Type B pancreatic cell (in vitro differentiated cells): ENCODE measurements around the gene SLC30A1. TPM values are rescaled to one million over a fixed set of nuclear protein-coding genes. Genes with fewer than 3 reads are reported as not detected.
A peak's percentile ranks its signal among the peaks of the same experiment; 100 is the strongest.

ENCODE experiments used
- DNase-seq: peaks from one replicate; pipeline ENCODE4 v3.0.0; 2021; ENCODE audit warnings: mixed read lengths; ENCODE audit not compliant: unreplicated experiment; ENCODE audit errors: extremely low spot score
- H3K27ac Mint-ChIP-seq: 2 replicates; pipeline ENCODE4 v1.8.0; 2021; ENCODE audit warnings: mild to moderate bottlenecking, mixed read lengths
- H3K27me3 Mint-ChIP-seq: 2 replicates; pipeline ENCODE4 v1.8.0; 2021; ENCODE audit warnings: mixed read lengths
- H3K36me3 Mint-ChIP-seq: 2 replicates; pipeline ENCODE4 v1.8.0; 2021; ENCODE audit warnings: mixed read lengths
- H3K4me1 Mint-ChIP-seq: one replicate; pipeline ENCODE4 v1.8.0; 2021; ENCODE audit warnings: mixed read lengths; ENCODE audit not compliant: unreplicated experiment
- H3K4me3 Mint-ChIP-seq: 2 replicates; pipeline ENCODE4 v1.8.0; 2021; ENCODE audit warnings: mild to moderate bottlenecking, mixed read lengths
- H3K9me3 Mint-ChIP-seq: 2 replicates; pipeline ENCODE4 v1.8.0; 2021; ENCODE audit warnings: mixed read lengths
- CTCF ChIP-seq: fragments of 200-600 bp; sonication (generic); conservative IDR thresholded peaks from 2 replicates; pipeline ENCODE4 v1.5.0; 2021; ENCODE audit warnings: antibody characterized with exemption, mild to moderate bottlenecking
- total RNA-seq: library from RNA; stranded (reverse); gene quantifications from 2 replicates; pipeline ENCODE4 v1.2.1, GENCODE V29; 2021; ENCODE audit warnings: low replicate concordance

Gene SLC30A1
- total RNA-seq, 1 donor from 2014 or later = 21.8 TPM

DNA sequence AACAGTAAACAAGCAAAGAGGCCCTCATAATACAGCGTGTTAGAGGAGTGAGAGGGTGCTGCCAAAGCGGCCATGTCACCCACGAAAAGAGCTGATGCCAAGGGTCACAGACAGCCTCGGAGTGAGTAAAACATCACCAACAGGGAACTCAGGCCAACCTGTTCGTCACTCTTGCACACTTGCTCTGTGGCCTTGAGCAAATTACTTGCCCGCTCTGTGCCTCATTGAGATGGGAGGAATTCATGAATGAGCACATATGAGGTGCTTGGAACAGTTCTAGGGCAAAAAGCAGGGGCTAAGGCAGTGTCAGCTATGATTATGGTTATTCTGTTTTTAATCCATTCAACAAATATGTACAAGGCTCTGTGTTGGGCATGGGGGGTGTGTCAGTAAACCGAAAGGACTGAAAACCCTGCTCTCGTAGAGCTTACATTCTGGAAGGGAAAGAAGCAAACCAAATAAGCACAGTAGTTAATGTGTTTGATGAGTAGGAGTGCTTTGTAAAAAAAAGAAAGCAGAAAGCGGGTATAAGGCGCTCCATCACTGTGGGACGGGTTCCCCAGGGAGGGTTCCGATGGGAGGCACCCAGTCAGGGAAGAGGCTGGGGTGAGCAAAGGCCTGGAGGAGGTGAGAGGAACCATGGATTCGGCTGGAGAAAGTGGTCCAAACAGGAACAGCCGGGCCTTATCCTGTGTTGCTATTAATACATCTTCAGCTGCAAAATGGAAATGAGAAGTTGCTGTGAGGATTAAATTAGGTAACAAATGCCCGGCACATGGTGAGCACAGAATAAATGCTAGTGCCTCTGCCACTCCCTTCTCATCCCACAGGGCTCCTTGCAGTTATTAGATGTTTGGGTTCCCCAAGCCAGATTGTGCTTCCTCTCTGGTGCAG is 47.5 kb downstream of the SLC30A1 start:
- no peaks in the 10 kb centered on the region for H3K36me3 Mint-ChIP-seq
- no peak overlapping the region for H3K27ac Mint-ChIP-seq
- no peaks in the 10 kb centered on the region for H3K27me3 Mint-ChIP-seq
- H3K9me3 Mint-ChIP-seq = no peaks in the 10 kb centered on the region
- TF ChIP-seq CTCF = no peak
- no peak overlapping the region for H3K4me3 Mint-ChIP-seq
- no peak for DNase-seq
- H3K4me1 Mint-ChIP-seq = peaks cover 9% of the 10 kb centered on the region

- peak overlapping the region; percentile 48 for H3K27ac Mint-ChIP-seq
- H3K4me1 Mint-ChIP-seq = peaks cover 9% of the 10 kb centered on the region
- H3K27me3 Mint-ChIP-seq = no peaks in the 10 kb centered on the region
- no peak overlapping the region for H3K4me3 Mint-ChIP-seq
- H3K36me3 Mint-ChIP-seq = no peaks in the 10 kb centered on the region
- no peaks in the 10 kb centered on the region for H3K9me3 Mint-ChIP-seq
- TF ChIP-seq CTCF = no peak
- no peak for DNase-seq
Measured at GRCh38 chr1:211530102-211530501, 48.9 kb downstream of the SLC30A1 start.

DNA sequence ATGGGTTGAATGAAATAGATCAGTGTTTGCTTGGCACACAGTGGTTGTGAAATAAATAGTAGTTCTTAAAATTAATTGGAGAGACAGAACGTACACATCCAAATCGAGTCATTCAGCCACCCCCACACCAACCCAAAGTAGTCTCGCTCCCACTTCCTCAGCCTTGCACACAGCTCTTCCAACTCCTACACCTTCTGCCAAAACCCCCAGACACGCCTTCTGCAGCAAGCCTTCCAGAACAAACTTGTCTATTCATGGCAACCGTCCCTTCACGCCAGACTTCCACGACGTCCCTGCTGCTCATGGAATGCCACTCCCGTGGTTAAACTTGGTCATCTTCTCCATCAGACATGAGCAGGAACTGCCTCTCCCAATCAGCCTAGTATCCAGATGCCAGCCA is 49.5 kb downstream of the SLC30A1 start:
- TF ChIP-seq CTCF = no peak
- Mint-ChIP-seq H3K4me3 (no peak overlapping the region), H3K27ac (peak overlapping the region; percentile 48), H3K4me1 (peaks cover 9% of the 10 kb centered on the region), H3K27me3 (no peaks in the 10 kb centered on the region), H3K9me3 (no peaks in the 10 kb centered on the region), H3K36me3 (no peaks in the 10 kb centered on the region)
- DNase-seq = no peak

DNA sequence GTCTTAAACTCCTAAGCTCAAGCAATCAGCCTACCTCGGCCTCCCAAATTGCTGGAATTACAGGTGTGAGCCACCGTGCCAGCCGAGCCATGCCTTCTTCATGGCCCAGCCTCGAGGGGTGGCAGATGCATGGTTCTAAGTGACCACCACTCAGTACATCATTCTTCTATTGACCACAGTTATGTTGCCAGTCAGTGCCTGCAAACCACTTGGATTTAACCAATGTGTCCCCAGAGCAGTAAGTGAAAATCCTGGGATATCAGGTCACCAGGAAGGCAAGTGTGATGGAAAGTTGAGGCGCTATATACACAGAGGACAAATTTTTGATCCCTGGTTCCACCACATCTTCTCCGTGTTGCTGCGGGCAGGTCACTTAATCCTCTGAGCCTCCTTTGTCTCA is 50.0 kb downstream of the SLC30A1 start:
- Mint-ChIP-seq H3K27ac (peak overlapping the region; percentile 48), H3K4me1 (peaks cover 9% of the 10 kb centered on the region), H3K27me3 (no peaks in the 10 kb centered on the region), H3K36me3 (no peaks in the 10 kb centered on the region), H3K4me3 (no peak overlapping the region), H3K9me3 (no peaks in the 10 kb centered on the region)
- DNase-seq = no peak
- TF ChIP-seq CTCF = no peak

- Mint-ChIP-seq H3K4me1 (peaks cover 9% of the 10 kb centered on the region), H3K27ac (peak overlapping the region; percentile 82), H3K36me3 (no peaks in the 10 kb centered on the region), H3K27me3 (no peaks in the 10 kb centered on the region), H3K4me3 (no peak overlapping the region), H3K9me3 (no peaks in the 10 kb centered on the region)
- no peak for DNase-seq
- TF ChIP-seq CTCF = no peak
Measured at GRCh38 chr1:211527888-211528287, 51.1 kb downstream of the SLC30A1 start.
